ENCODE results near the gene PFKFB1.

Gene PFKFB1

GRCh38 chrX:54961750-54962149 lies 32.2 kb downstream of the PFKFB1 start:
- peaks cover 19% of the 10 kb centered on the region for H3K4me1 Mint-ChIP-seq (ENCODE audit: low read depth)
- H3K9me3 Mint-ChIP-seq, result no peaks in the 10 kb centered on the region
- no peaks in the 10 kb centered on the region for H3K27me3 Mint-ChIP-seq
- no peaks in the 10 kb centered on the region for H3K36me3 Mint-ChIP-seq (ENCODE audit: low read depth)
- H3K4me3 Mint-ChIP-seq, result no peak overlapping the region
- no peak overlapping the region for H3K27ac Mint-ChIP-seq

GRCh38 chrX:54950730-54951375 lies 43.1 kb downstream of the PFKFB1 start:
- Mint-ChIP-seq H3K27me3 (no peaks in the 10 kb centered on the region), H3K27ac (no peak overlapping the region), H3K4me1 (ENCODE audit: low read depth) (no peaks in the 10 kb centered on the region)

GRCh38 chrX:54945224-54945623 lies 48.8 kb downstream of the PFKFB1 start:
- Mint-ChIP-seq H3K4me3 (no peak overlapping the region), H3K4me1 (ENCODE audit: low read depth) (no peaks in the 10 kb centered on the region), H3K27me3 (no peaks in the 10 kb centered on the region), H3K27ac (no peak overlapping the region), H3K36me3 (ENCODE audit: low read depth) (no peaks in the 10 kb centered on the region), H3K9me3 (no peaks in the 10 kb centered on the region)

More at GRCh38 chrX:54950730-54951375, 43.1 kb downstream of the PFKFB1 start:
- Mint-ChIP-seq H3K4me3 (no peak overlapping the region), H3K9me3 (no peaks in the 10 kb centered on the region), H3K36me3 (ENCODE audit: low read depth) (no peaks in the 10 kb centered on the region)

GRCh38 chrX:54944816-54945215 lies 49.2 kb downstream of the PFKFB1 start:
- no peak overlapping the region for H3K27ac Mint-ChIP-seq
- H3K4me1 Mint-ChIP-seq (ENCODE audit: low read depth), result no peaks in the 10 kb centered on the region
- H3K4me3 Mint-ChIP-seq, result no peak overlapping the region
- H3K27me3 Mint-ChIP-seq, result no peaks in the 10 kb centered on the region
- no peaks in the 10 kb centered on the region for H3K9me3 Mint-ChIP-seq
- H3K36me3 Mint-ChIP-seq (ENCODE audit: low read depth), result no peaks in the 10 kb centered on the region

- Mint-ChIP-seq H3K9me3 (no peaks in the 10 kb centered on the region), H3K4me3 (no peak overlapping the region), H3K36me3 (ENCODE audit: low read depth) (no peaks in the 10 kb centered on the region), H3K27ac (no peak overlapping the region), H3K27me3 (no peaks in the 10 kb centered on the region), H3K4me1 (ENCODE audit: low read depth) (no peaks in the 10 kb centered on the region)
Measured at GRCh38 chrX:54937416-54937815, 56.6 kb downstream of the PFKFB1 start.

GRCh38 chrX:54935306-54935705 lies 58.7 kb downstream of the PFKFB1 start:
- Mint-ChIP-seq H3K27me3 (no peaks in the 10 kb centered on the region), H3K4me3 (no peak overlapping the region), H3K9me3 (no peaks in the 10 kb centered on the region), H3K27ac (no peak overlapping the region), H3K36me3 (ENCODE audit: low read depth) (no peaks in the 10 kb centered on the region), H3K4me1 (ENCODE audit: low read depth) (no peaks in the 10 kb centered on the region)

GRCh38 chrX:54934890-54935289 lies 59.1 kb downstream of the PFKFB1 start:
- Mint-ChIP-seq H3K36me3 (ENCODE audit: low read depth) (no peaks in the 10 kb centered on the region), H3K27me3 (no peaks in the 10 kb centered on the region), H3K4me3 (no peak overlapping the region), H3K9me3 (no peaks in the 10 kb centered on the region), H3K4me1 (ENCODE audit: low read depth) (no peaks in the 10 kb centered on the region), H3K27ac (no peak overlapping the region)

GRCh38 chrX:54934058-54934457 lies 59.9 kb downstream of the PFKFB1 start:
- H3K27ac Mint-ChIP-seq, result no peak overlapping the region

GRCh38 chrX:54933150-54933826 lies 60.7 kb downstream of the PFKFB1 start:
- Mint-ChIP-seq H3K4me1 (ENCODE audit: low read depth) (no peaks in the 10 kb centered on the region), H3K9me3 (no peaks in the 10 kb centered on the region), H3K4me3 (no peak overlapping the region), H3K27ac (no peak overlapping the region), H3K27me3 (no peaks in the 10 kb centered on the region), H3K36me3 (ENCODE audit: low read depth) (no peaks in the 10 kb centered on the region)

More at GRCh38 chrX:54934058-54934457, 59.9 kb downstream of the PFKFB1 start:
- Mint-ChIP-seq H3K9me3 (no peaks in the 10 kb centered on the region), H3K27me3 (no peaks in the 10 kb centered on the region), H3K4me3 (no peak overlapping the region), H3K4me1 (ENCODE audit: low read depth) (no peaks in the 10 kb centered on the region), H3K36me3 (ENCODE audit: low read depth) (no peaks in the 10 kb centered on the region)

GRCh38 chrX:54931107-54931506 lies 62.9 kb downstream of the PFKFB1 start:
- no peaks in the 10 kb centered on the region for H3K4me1 Mint-ChIP-seq (ENCODE audit: low read depth)
- H3K27me3 Mint-ChIP-seq, result no peaks in the 10 kb centered on the region
- H3K36me3 Mint-ChIP-seq (ENCODE audit: low read depth), result no peaks in the 10 kb centered on the region
- H3K27ac Mint-ChIP-seq, result no peak overlapping the region
- no peaks in the 10 kb centered on the region for H3K9me3 Mint-ChIP-seq
- no peak overlapping the region for H3K4me3 Mint-ChIP-seq

- no peaks in the 10 kb centered on the region for H3K9me3 Mint-ChIP-seq
- no peak overlapping the region for H3K4me3 Mint-ChIP-seq
- H3K4me1 Mint-ChIP-seq (ENCODE audit: low read depth), result no peaks in the 10 kb centered on the region
- no peaks in the 10 kb centered on the region for H3K36me3 Mint-ChIP-seq (ENCODE audit: low read depth)
- no peak overlapping the region for H3K27ac Mint-ChIP-seq
- H3K27me3 Mint-ChIP-seq, result no peaks in the 10 kb centered on the region
Measured at GRCh38 chrX:54930291-54931049, 63.5 kb downstream of the PFKFB1 start.

GRCh38 chrX:54928876-54929275 lies 65.1 kb downstream of the PFKFB1 start:
- Mint-ChIP-seq H3K9me3 (no peaks in the 10 kb centered on the region), H3K27me3 (no peaks in the 10 kb centered on the region), H3K4me1 (ENCODE audit: low read depth) (no peaks in the 10 kb centered on the region), H3K4me3 (no peak overlapping the region), H3K36me3 (ENCODE audit: low read depth) (no peaks in the 10 kb centered on the region), H3K27ac (no peak overlapping the region)

- Mint-ChIP-seq H3K9me3 (no peaks in the 10 kb centered on the region), H3K27me3 (no peaks in the 10 kb centered on the region), H3K4me3 (no peak overlapping the region), H3K27ac (no peak overlapping the region), H3K4me1 (ENCODE audit: low read depth) (no peaks in the 10 kb centered on the region), H3K36me3 (ENCODE audit: low read depth) (no peaks in the 10 kb centered on the region)
Measured at GRCh38 chrX:54926978-54927377, 67.0 kb downstream of the PFKFB1 start.

GRCh38 chrX:54923376-54923775 lies 70.6 kb downstream of the PFKFB1 start:
- Mint-ChIP-seq H3K36me3 (ENCODE audit: low read depth) (no peaks in the 10 kb centered on the region), H3K4me3 (no peak overlapping the region), H3K27ac (no peak overlapping the region), H3K27me3 (peaks cover 9% of the 10 kb centered on the region), H3K4me1 (ENCODE audit: low read depth) (peaks cover 9% of the 10 kb centered on the region), H3K9me3 (no peaks in the 10 kb centered on the region)

GRCh38 chrX:54922547-54922946 lies 71.4 kb downstream of the PFKFB1 start:
- peaks cover 9% of the 10 kb centered on the region for H3K27me3 Mint-ChIP-seq
- H3K4me1 Mint-ChIP-seq (ENCODE audit: low read depth), result peaks cover 9% of the 10 kb centered on the region
- no peaks in the 10 kb centered on the region for H3K9me3 Mint-ChIP-seq
- H3K36me3 Mint-ChIP-seq (ENCODE audit: low read depth), result no peaks in the 10 kb centered on the region
- H3K27ac Mint-ChIP-seq, result no peak overlapping the region
- H3K4me3 Mint-ChIP-seq, result no peak overlapping the region

Measured in stimulated activated naive CD8-positive, alpha-beta T cell treated with anti-CD3 and anti-CD28 coated beads, Interleukin-15, Interleukin-2, amounts not matched to agents 100 ng/mL and 50 ng/mL, for 24 hours (primary cell).